Upper lobe of left lung (tissue), 6 donors: ENCODE data around the gene RB1. TPM values are rescaled to one million over a fixed set of nuclear protein-coding genes. Genes with fewer than 3 reads are reported as not detected.

Source experiments
- ATAC-seq, 2 donors: fragments of 200-7000 bp; cut with Tn5 transposase; one replicate each; pipeline ENCODE4 v1.9.1; 2022; ENCODE audit warnings: mild to moderate bottlenecking in 2 of 2, moderate library complexity in 2 of 2; ENCODE audit not compliant: low FRiP score in 2 of 2
- DNase-seq, 2 donors: peaks; one replicate each; pipeline ENCODE4 v3.0.0-alpha.2; 2019 to 2020
- H3K27ac ChIP-seq, 4 donors: fragments of 200-600 bp; sonication (generic); one replicate each; pipeline ENCODE4 v1.5.1; 2016 to 2019
- H3K27me3 ChIP-seq, 4 donors: fragments of 200-600 bp; sonication (generic); one replicate each; pipeline ENCODE4 v1.5.1; 2017 to 2019
- H3K36me3 ChIP-seq, 4 donors: fragments of 200-600 bp; sonication (generic); one replicate each; pipeline ENCODE4 v1.5.1; 2016 to 2019
- H3K4me1 ChIP-seq, 4 donors: fragments of 200-600 bp; sonication (generic); one replicate each; pipeline ENCODE4 v1.5.1; 2018 to 2019
- H3K4me3 ChIP-seq, 4 donors: fragments of 200-600 bp; sonication (generic); one replicate each; pipeline ENCODE4 v1.5.1; 2017 to 2019; ENCODE audit warnings: mild to moderate bottlenecking in 2 of 4, moderate library complexity in 1 of 4
- H3K9me3 ChIP-seq, 4 donors: fragments of 200-600 bp; sonication (generic); one replicate each; pipeline ENCODE4 v1.5.1; 2018 to 2019
- CTCF ChIP-seq, 6 experiments: fragments of 450-650 bp in 4 of 6; fragments of 200-600 bp in 2 of 6; sonication (generic) in 2 of 6; IDR thresholded peaks; one replicate each; pipeline ENCODE4 v1.5.1; 2016 to 2019; ENCODE audit warnings: antibody characterized with exemption in 6 of 6
- EP300 ChIP-seq, 4 donors: sonication (generic); formaldehyde crosslinking; IDR thresholded peaks; one replicate each; pipeline ENCODE4 v1.5.1; 2017; ENCODE audit warnings: antibody characterized with exemption in 4 of 4, control low read depth in 2 of 4
- POLR2A ChIP-seq, 4 donors: fragments of 450-650 bp; IDR thresholded peaks; one replicate each; pipeline ENCODE4 v1.5.1; 2016 to 2017; ENCODE audit warnings: antibody characterized with exemption in 4 of 4, mild to moderate bottlenecking in 2 of 4
- POLR2AphosphoS5 ChIP-seq, 2 donors: sonication (generic); formaldehyde crosslinking; IDR thresholded peaks; one replicate each; pipeline ENCODE4 v1.5.1; 2017; ENCODE audit warnings: antibody characterized with exemption in 2 of 2
- WGBS, 2 donors: methylation state at CpG; one replicate each; pipeline ENCODE4 v1.1.5; 2017 to 2018; 5-methylcytosine and 5-hydroxymethylcytosine counted together
- total RNA-seq, 6 donors: library from RNA; depleted of rRNA in 4 of 6; stranded (reverse); fragments of >200 nt in 4 of 6; gene quantifications; one replicate each; pipeline versions ENCODE4 v1.1.0 to v1.2.1, GENCODE V29; 2016 to 2021
- donor health status: DM: no; HTN: no; CAD: no; lungs with moderate emphysema.
- donor health status: DM: no; HTN: yes; CAD: no; lungs with severe emphysema.

Gene RB1
- total RNA-seq, 6 donors from 2014 or later = 20.2 to 46.6 (median 32.9) TPM

GRCh38 chr13:48507021-48507420 is 203.5 kb downstream of the RB1 start:
- H3K9me3 ChIP-seq = no peaks in the 10 kb centered on the region
- H3K4me3 ChIP-seq = no peak overlapping the region
- peak in 1 of 2 donors; percentile 35 for DNase-seq
- TF ChIP-seq POLR2A (IDR thresholded peaks at IDR 0.05) = no peak
- no peak for TF ChIP-seq POLR2AphosphoS5 (IDR thresholded peaks at IDR 0.05)
- TF ChIP-seq EP300 (IDR thresholded peaks at IDR 0.05) = no peak
- TF ChIP-seq CTCF (IDR thresholded peaks at IDR 0.05) = no peak
- WGBS, 2 donors = 92 to 93% methylated on average over 10 of the region's 10 CpGs
- no peaks in the 10 kb centered on the region for H3K27me3 ChIP-seq
- ATAC-seq = no peak
- peaks cover 0 to 4% (median 2%) of the 10 kb centered on the region in 4 donors for H3K36me3 ChIP-seq
- H3K4me1 ChIP-seq = peaks cover 16 to 24% (median 19%) of the 10 kb centered on the region in 4 donors
- peak overlapping the region in 3 of 4 donors; percentile 83 to 87 (median 84) for H3K27ac ChIP-seq

- DNase-seq = no peak
- Histone ChIP-seq H3K27ac (no peak overlapping the region), H3K4me1 (peaks cover 16 to 24% (median 19%) of the 10 kb centered on the region in 4 donors), H3K36me3 (peaks cover 0 to 6% (median 2%) of the 10 kb centered on the region in 4 donors), H3K9me3 (no peaks in the 10 kb centered on the region), H3K27me3 (no peaks in the 10 kb centered on the region), H3K4me3 (no peak overlapping the region)
- no peak for TF ChIP-seq EP300 (IDR thresholded peaks at IDR 0.05)
- TF ChIP-seq POLR2AphosphoS5 (IDR thresholded peaks at IDR 0.05) = no peak
- no peak for TF ChIP-seq CTCF (IDR thresholded peaks at IDR 0.05)
- TF ChIP-seq POLR2A (IDR thresholded peaks at IDR 0.05) = no peak
- 92 to 93% methylated on average over 6 of the region's 6 CpGs for WGBS, 2 donors
- no peak for ATAC-seq
Observed at GRCh38 chr13:48508011-48508410, 204.5 kb downstream of the RB1 start.

GRCh38 chr13:48510698-48511097 is 207.1 kb downstream of the RB1 start:
- Histone ChIP-seq H3K36me3 (peaks cover 0 to 6% (median 2%) of the 10 kb centered on the region in 4 donors), H3K27me3 (no peaks in the 10 kb centered on the region), H3K27ac (no peak overlapping the region), H3K9me3 (no peaks in the 10 kb centered on the region), H3K4me1 (peaks cover 11 to 16% (median 12%) of the 10 kb centered on the region in 4 donors), H3K4me3 (no peak overlapping the region)
- TF ChIP-seq POLR2A (IDR thresholded peaks at IDR 0.05) (no peak), POLR2AphosphoS5 (IDR thresholded peaks at IDR 0.05) (no peak), CTCF (IDR thresholded peaks at IDR 0.05) (no peak), EP300 (IDR thresholded peaks at IDR 0.05) (no peak)
- no peak for DNase-seq
- WGBS, 2 donors = 75 to 87% methylated on average over 5 of the region's 5 CpGs
- ATAC-seq = no peak

GRCh38 chr13:48511621-48512230 is 208.2 kb downstream of the RB1 start:
- Histone ChIP-seq H3K36me3 (peaks cover 0 to 6% (median 2%) of the 10 kb centered on the region in 4 donors), H3K27me3 (no peaks in the 10 kb centered on the region), H3K4me1 (peaks cover under 1 to 6% (median 2%) of the 10 kb centered on the region in 4 donors), H3K27ac (no peak overlapping the region), H3K9me3 (no peaks in the 10 kb centered on the region), H3K4me3 (no peak overlapping the region)
- ATAC-seq (no peak), DNase-seq (no peak)
- WGBS, 2 donors = 70 to 74% methylated on average over 7 to 10 of the region's 10 CpGs
- no peak for TF ChIP-seq POLR2AphosphoS5 (IDR thresholded peaks at IDR 0.05)
- TF ChIP-seq POLR2A (IDR thresholded peaks at IDR 0.05) = no peak
- TF ChIP-seq CTCF (IDR thresholded peaks at IDR 0.05) = no peak
- no peak for TF ChIP-seq EP300 (IDR thresholded peaks at IDR 0.05)

GRCh38 chr13:48514793-48515192 is 211.2 kb downstream of the RB1 start:
- ATAC-seq (no peak), DNase-seq (no peak)
- 95 to 100% methylated on average over 4 of the region's 4 CpGs for WGBS, 2 donors
- Histone ChIP-seq H3K9me3 (no peaks in the 10 kb centered on the region), H3K36me3 (peaks cover 0 to 7% (median 3%) of the 10 kb centered on the region in 4 donors), H3K27me3 (no peaks in the 10 kb centered on the region), H3K4me3 (no peak overlapping the region), H3K4me1 (no peaks in the 10 kb centered on the region), H3K27ac (no peak overlapping the region)
- TF ChIP-seq EP300 (IDR thresholded peaks at IDR 0.05) (no peak), CTCF (IDR thresholded peaks at IDR 0.05) (no peak), POLR2AphosphoS5 (IDR thresholded peaks at IDR 0.05) (no peak), POLR2A (IDR thresholded peaks at IDR 0.05) (no peak)
